Measurements from ENCODE around the gene CPAMD8.
"Not testable (repeated sequence)": the region's sequence is repeated elsewhere in the genome, so short reads cannot be mapped to it uniquely, and the experiment has no call there.

Gene CPAMD8

DNA sequence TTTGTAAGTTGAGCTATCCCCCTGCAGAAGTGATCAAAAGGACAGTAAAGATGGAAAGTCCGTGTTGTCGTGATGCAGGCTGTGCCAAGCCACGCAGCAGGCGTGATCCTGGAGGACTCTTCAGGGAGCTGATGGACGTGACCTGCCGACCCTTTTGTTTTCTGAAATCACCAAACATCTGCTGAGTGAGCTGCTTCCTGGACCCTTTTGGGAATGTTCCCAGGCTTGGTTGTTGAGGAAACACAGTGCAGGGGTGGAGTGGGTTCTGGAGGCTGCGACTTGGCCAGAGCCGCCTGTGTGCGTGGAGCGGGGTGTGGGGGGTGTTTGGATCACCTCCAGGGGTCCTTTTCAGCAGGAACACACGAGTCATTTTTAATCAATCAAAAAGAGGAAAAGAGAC is 15.4 kb upstream of the CPAMD8 start:
- DNase-seq (ENCODE audit: low read depth in 2 of 2) = no peak

- DNase-seq (ENCODE audit: low read depth in 2 of 2) = no peak
These were observed 11.4 kb upstream of the CPAMD8 start for GRCh38 chr19:17037966-17038500.

DNA sequence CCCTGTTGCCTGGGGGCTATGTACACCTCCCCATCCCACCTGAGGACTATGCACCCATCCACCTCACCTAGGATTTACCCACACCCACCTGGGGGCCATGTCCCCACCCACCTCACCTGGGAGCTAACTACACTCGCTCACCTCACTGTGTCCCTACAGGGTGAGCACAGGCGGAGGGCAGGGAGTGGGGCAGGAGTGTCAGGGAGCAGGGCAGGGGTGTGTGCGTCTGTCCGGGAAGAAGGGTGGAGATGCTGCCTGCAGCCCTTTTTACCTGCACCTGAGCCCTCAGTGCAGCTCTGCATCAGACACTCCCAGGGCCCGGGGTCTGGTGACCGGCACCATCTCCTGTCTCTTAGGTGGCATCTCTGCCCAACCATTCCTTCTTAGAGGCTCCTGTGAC is 10.6 kb upstream of the CPAMD8 start:
- DNase-seq (ENCODE audit: low read depth in 2 of 2) = no peak

GRCh38 chr19:17036640-17037039 is 10.0 kb upstream of the CPAMD8 start:
- DNase-seq (ENCODE audit: low read depth in 2 of 2) = no peak

- no peak for DNase-seq (ENCODE audit: low read depth in 2 of 2)
These were observed 9.3 kb upstream of the CPAMD8 start for GRCh38 chr19:17035842-17036424.

- no peak for DNase-seq (ENCODE audit: low read depth in 2 of 2)
These were observed 5.1 kb upstream of the CPAMD8 start for GRCh38 chr19:17031741-17032140.

DNA sequence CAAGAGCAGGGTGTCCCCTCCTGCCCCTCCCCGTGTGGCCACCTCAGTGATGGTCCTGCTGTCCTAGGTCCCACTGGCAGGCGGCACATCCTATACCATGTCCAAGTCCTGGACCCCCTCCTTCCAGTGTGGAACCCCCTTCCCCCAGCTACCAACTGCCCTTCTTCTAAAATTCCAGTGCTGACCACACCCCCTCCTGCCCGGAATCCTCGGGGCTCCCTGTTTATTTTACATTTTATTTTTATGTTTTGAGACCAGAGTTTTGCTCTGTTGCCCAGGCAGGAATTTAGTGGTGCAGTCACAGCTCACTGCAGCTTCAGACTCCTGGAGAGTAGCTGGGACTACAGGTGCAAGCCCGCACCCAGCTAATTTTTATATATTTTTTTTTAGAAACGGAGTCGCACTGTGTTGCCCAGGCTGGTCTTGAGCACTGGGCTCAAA is 945 bp upstream of the CPAMD8 start:
- DNase-seq (ENCODE audit: low read depth in 2 of 2) = no peak

- no peak for DNase-seq (ENCODE audit: low read depth in 2 of 2)
These were observed 485 bp downstream of the CPAMD8 start for GRCh38 chr19:17025991-17026658.

GRCh38 chr19:17025361-17025760 is 1.2 kb downstream of the CPAMD8 start:
- DNase-seq (ENCODE audit: low read depth in 2 of 2) = no peak

GRCh38 chr19:17024941-17025340 is 1.7 kb downstream of the CPAMD8 start:
- not testable (repeated sequence) for DNase-seq (ENCODE audit: low read depth in 2 of 2)

DNA sequence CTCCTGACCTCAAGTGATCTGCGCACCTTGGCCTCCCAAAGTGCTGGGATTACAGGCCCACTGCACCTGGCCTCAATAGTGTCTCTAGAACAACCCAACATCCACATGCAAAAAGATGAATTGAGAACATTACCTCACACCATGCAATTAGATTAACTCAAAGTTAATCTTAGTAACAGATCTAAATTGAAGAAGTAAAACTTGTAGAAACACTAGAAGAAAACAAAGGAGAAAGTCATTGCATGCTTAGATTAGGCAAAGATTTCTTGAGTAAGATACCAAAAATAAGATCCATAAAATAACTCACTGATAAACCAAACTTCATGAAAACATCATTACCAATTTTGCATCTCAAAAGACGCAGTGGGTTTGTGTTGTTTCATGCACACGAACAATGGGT is 2.8 kb downstream of the CPAMD8 start:
- DNase-seq (ENCODE audit: low read depth in 2 of 2) = no peak

GRCh38 chr19:17022738-17023137 is 3.9 kb downstream of the CPAMD8 start:
- DNase-seq (ENCODE audit: low read depth in 2 of 2) = no peak

GRCh38 chr19:17021793-17022590 is 4.6 kb downstream of the CPAMD8 start:
- no peak for DNase-seq (ENCODE audit: low read depth in 2 of 2)

DNA sequence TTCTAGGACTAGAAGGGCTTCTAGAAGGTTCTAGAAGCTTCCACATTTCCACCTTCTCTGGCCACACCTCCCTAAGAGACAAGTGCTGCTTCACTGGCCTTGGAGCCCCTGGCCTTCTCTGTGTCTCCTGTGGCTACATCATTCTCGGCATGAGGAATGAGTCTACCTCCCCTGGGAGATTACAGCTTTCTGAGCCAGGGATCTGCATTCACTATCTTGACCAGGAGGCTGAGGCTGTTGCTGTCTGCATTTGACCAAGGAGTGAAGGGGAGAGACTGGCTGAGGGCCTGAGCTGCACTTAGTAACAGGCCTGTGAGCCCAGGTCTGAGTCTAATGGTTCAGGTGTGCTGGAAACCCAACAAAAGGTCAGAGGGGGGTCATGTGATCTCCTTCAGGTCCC is 5.3 kb downstream of the CPAMD8 start:
- DNase-seq (ENCODE audit: low read depth in 2 of 2) = no peak

DNA sequence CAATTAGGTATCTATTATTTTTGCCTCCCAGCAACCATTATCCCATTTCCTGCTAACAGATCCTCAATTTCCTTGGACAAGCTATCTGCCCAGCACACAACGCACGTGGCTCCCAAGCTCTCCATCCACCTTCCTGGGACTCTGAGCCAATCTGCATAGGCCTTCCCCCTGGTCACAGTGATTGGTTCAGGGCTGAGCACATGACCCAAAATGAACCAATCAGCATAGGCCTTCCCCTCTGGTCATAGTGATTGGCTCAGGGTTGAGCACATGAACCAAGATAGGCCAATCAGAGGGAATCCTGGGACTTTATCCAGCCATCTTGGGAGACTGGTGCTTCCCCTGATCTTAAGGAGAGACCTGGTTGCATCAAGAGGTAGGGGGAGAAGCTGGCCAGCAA is 5.8 kb downstream of the CPAMD8 start:
- DNase-seq (ENCODE audit: low read depth in 2 of 2) = no peak

- no peak for DNase-seq (ENCODE audit: low read depth in 2 of 2)
These were observed 6.2 kb downstream of the CPAMD8 start for GRCh38 chr19:17020385-17020784.

- DNase-seq (ENCODE audit: low read depth in 2 of 2) = not testable (repeated sequence)
These were observed 12.3 kb downstream of the CPAMD8 start for GRCh38 chr19:17014212-17014861.

DNA sequence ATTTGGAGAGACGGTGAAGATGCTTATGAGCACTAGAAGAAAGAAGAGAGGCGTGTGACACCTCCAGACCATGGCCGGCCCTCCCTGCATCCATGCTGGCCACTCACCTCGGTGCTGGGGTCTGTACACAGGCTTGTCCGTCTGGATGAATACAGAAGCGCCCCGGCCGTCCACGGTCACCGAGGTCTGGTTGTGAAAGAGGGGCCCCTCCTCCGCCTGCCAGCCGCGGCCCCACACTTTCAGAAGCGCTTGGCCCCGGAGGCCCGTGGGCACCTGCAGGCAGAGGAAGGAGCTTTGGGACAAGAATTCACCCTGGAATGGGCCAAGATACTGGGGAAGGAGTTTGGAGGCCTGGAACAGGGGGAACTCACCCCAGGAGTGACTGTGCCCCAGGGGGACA is 15.1 kb downstream of the CPAMD8 start:
- no peak for DNase-seq (ENCODE audit: low read depth in 2 of 2)

- no peak for DNase-seq (ENCODE audit: low read depth in 2 of 2)
These were observed 20.0 kb downstream of the CPAMD8 start for GRCh38 chr19:17006579-17006978.

DNA sequence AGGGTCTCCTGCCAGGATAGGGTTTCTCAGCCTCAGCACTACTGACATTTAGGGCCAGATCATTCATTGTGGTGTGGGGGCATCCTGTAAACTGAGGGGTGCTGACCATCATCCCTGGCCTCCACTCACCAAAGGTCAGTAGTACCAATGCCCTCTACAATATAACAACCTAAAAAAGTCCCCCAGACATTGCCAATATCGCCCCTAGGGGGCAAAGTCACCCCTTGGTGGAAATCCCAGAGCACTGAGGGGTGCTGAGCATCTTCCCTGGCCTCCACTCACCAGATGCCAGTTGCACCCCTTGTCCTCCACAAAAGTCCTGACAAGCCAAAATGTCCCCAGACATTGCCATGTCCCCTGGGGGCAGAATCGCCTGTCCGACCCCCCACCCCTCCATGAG is 21.6 kb downstream of the CPAMD8 start:
- no peak for DNase-seq (ENCODE audit: low read depth in 2 of 2)

DNA sequence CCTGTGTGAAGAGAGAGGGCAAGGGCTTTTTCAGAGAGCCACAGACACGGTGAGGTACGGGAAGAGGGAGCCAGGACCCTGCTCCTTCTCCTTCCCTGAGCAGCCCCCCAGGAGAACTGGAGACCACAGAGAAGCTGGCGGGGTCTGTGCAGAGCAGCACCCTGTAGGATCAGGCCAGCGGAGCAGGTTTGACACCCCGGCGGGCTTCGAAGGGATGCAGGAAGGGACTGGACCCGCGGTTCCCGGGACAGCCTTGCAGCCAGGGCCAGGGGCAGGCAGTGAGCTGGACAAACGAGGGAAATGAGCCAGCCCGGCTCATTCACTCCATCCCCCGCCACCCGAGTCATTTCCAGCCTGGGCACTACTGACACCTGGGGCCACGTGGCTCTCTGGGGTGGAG is 22.2 kb downstream of the CPAMD8 start:
- DNase-seq (ENCODE audit: low read depth in 2 of 2) = no peak

DNA sequence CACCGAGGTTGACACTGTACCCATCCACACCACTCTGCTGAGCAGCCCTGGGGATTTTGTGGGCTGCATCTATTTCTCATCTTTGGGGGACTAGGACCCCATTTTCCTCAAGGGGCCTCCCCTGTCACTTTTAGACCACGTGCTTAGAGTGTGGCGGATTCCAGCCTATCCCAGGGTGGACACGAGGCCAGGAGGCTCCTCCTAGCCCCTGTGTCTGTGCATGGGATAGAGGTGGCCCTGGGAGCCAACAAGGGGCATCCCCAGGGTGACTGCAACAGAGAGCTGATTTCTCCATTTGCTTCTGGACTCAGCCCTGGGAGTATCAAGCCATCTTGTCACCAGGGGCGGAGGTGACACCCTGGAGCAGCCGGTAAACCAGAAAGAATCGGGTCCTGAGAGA is 24.2 kb downstream of the CPAMD8 start:
- no peak for DNase-seq (ENCODE audit: low read depth in 2 of 2)
